ENCODE data around the gene GSN. TPM values are rescaled to one million over a fixed set of nuclear protein-coding genes. Genes with fewer than 3 reads are reported as not detected.

GSN gene
- total and polyA plus RNA-seq, 9 of the 15 experiments (the other 6 are each of a cell fraction or from before 2014, with no cell fraction given) = 0.39 to 16.6 (median 8.2) TPM

- TF ChIP-seq GTF2B (IDR thresholded peaks at IDR 0.05; ENCODE audit: extremely low read depth, insufficient read length) = no peak
Observed at GRCh38 chr9:121253821-121254501, 14.0 kb upstream of the GSN start (continued).

GRCh38 chr9:121259498-121259897 lies 8.5 kb upstream of the GSN start:
- Histone ChIP-seq H3K36me3 (ENCODE audit: control insufficient read depth, insufficient read depth, low read length) (no peaks in the 10 kb centered on the region), H3K9me1 (ENCODE audit: control insufficient read depth, insufficient read depth, low read length) (no peaks in the 10 kb centered on the region), H3K4me2 (ENCODE audit: insufficient read depth, low read length) (no peak overlapping the region), H3K79me2 (ENCODE audit: control insufficient read depth, insufficient read depth, low read length) (no peaks in the 10 kb centered on the region), H2AFZ (ENCODE audit: low read depth, low read length) (no peak overlapping the region), H3K4me3 (no peak overlapping the region), H3K9ac (ENCODE audit: insufficient read depth in 1 of 2, low read depth in 2 of 2, low read length in 2 of 2) (no peak overlapping the region), H4K20me1 (replicated peaks; ENCODE audit: control insufficient read depth, insufficient read depth, low read length) (no peaks in the 10 kb centered on the region), H3K27me3 (ENCODE audit: control insufficient read depth in 2 of 2, insufficient read depth in 2 of 2, low read length in 2 of 2) (peaks cover 0 to 7% of the 10 kb centered on the region in 2 experiments; a peak in 1 of 5 replicates), H3K9me3 (replicated peaks; ENCODE audit: control insufficient read depth, insufficient read depth, low read depth, low read length) (no peaks in the 10 kb centered on the region), H3K4me1 (replicated peaks in 1 of 2; ENCODE audit: control insufficient read depth in 2 of 2, insufficient read depth in 2 of 2, low read length in 2 of 2) (no peaks in the 10 kb centered on the region), H3K27ac (ENCODE audit: extremely low read depth, low read depth, low read length) (no peak overlapping the region)
- DNase-seq (ENCODE audit: extremely low read depth in 1 of 4, low spot score in 3 of 4) (no peak), ATAC-seq (no peak), FAIRE-seq (no peak)
- intact Hi-C loops (cut with micrococcal nuclease) = no loop called here
- in situ Hi-C loops (cut with MboI) = no loop called here
- ChIA-PET CTCF (ENCODE audit: low intra/inter-chr PET ratio) (no interaction called here), POLR2A (interaction anchor here (0.8 to 1.9 kb wide), 2 partner anchors 9 to 14 kb away, joined by 3 to 12 read pairs; partner anchors contain the start of gene GSN)
- 2% methylated on average over 4 of the region's 4 CpGs for WGBS (ENCODE audit: insufficient coverage, low coverage, missing lambda C conversion rate)
- no TSS peak for BruUV-seq (replicated peaks)
- TF ChIP-seq TCF7L2 (IDR thresholded peaks at IDR 0.05; ENCODE audit: low read depth, low read length) (no peak), COPS2 (conservative IDR thresholded peaks at IDR 0.05) (no peak), MXI1 (IDR thresholded peaks at IDR 0.05; ENCODE audit: low read depth, low read length) (no peak), ZBTB7A (IDR thresholded peaks at IDR 0.05; ENCODE audit: borderline replicate concordance, control insufficient read depth, low read depth, low read length) (no peak), MCM2 (IDR thresholded peaks at IDR 0.05; ENCODE audit: low read depth) (no peak), BDP1 (IDR thresholded peaks at IDR 0.05; ENCODE audit: insufficient read depth, insufficient read length) (no peak), MEF2A (IDR thresholded peaks at IDR 0.05; ENCODE audit: control insufficient read depth, low read depth, low read length) (no peak), ZBTB1 (CRISPR knock-in tag; IDR thresholded peaks at IDR 0.05; ENCODE audit: borderline replicate concordance, low read depth) (no peak), HNRNPLL (IDR thresholded peaks at IDR 0.05; ENCODE audit: low read depth, low read length, poor library complexity, severe bottlenecking) (no peak), CHD4 (IDR thresholded peaks at IDR 0.05; ENCODE audit: insufficient read depth, insufficient replicate concordance, low read depth, low read length, poor library complexity, severe bottlenecking) (no peak), MAFK (IDR thresholded peaks at IDR 0.05; ENCODE audit: low read length) (no peak), SRSF9 (IDR thresholded peaks at IDR 0.05; ENCODE audit: borderline replicate concordance, low read depth, low read length) (no peak), ZNF57 (CRISPR knock-in tag; IDR thresholded peaks at IDR 0.05) (no peak), MYC (IDR thresholded peaks at IDR 0.05; ENCODE audit: low read depth, low read length) (no peak), MYC (CRISPR knock-in tag; IDR thresholded peaks at IDR 0.05; ENCODE audit: borderline replicate concordance, low read depth) (no peak), CBX1 (IDR thresholded peaks at IDR 0.05; ENCODE audit: low read depth) (no peak)

Data from K562 (cell line).